ENCODE data around the gene ERVFRD-1. TPM values are rescaled to one million over a fixed set of nuclear protein-coding genes. Genes with fewer than 3 reads are reported as not detected.

Gene ERVFRD-1
- total RNA-seq, 1 donor from 2014 or later = not detected

GRCh38 chr6:11085758-11086435, 25.6 kb downstream of the ERVFRD-1 start:
- no peaks in the 10 kb centered on the region for H3K4me1 Mint-ChIP-seq
- H3K4me3 Mint-ChIP-seq = no peak overlapping the region
- no peak for TF ChIP-seq CTCF (conservative IDR thresholded peaks at IDR 0.05)
- DNase-seq (ENCODE audit: low read depth, low spot score) = no peak
- no peaks in the 10 kb centered on the region for H3K36me3 Mint-ChIP-seq (ENCODE audit: low read depth)
- no peaks in the 10 kb centered on the region for H3K9me3 Mint-ChIP-seq
- no peak overlapping the region for H3K27ac Mint-ChIP-seq (ENCODE audit: unreplicated experiment)
- H3K27me3 Mint-ChIP-seq (ENCODE audit: low read depth) = no peaks in the 10 kb centered on the region

GRCh38 chr6:11083956-11084355, 27.6 kb downstream of the ERVFRD-1 start:
- TF ChIP-seq CTCF (conservative IDR thresholded peaks at IDR 0.05) = no peak
- H3K36me3 Mint-ChIP-seq (ENCODE audit: low read depth) = no peaks in the 10 kb centered on the region
- H3K27me3 Mint-ChIP-seq (ENCODE audit: low read depth) = no peaks in the 10 kb centered on the region
- peaks cover 2% of the 10 kb centered on the region for H3K9me3 Mint-ChIP-seq
- no peak overlapping the region for H3K4me3 Mint-ChIP-seq
- no peak overlapping the region for H3K27ac Mint-ChIP-seq (ENCODE audit: unreplicated experiment)
- DNase-seq (ENCODE audit: low read depth, low spot score) = no peak
- no peaks in the 10 kb centered on the region for H3K4me1 Mint-ChIP-seq

- Mint-ChIP-seq H3K4me3 (no peak overlapping the region), H3K4me1 (no peaks in the 10 kb centered on the region), H3K27me3 (ENCODE audit: low read depth) (no peaks in the 10 kb centered on the region), H3K36me3 (ENCODE audit: low read depth) (no peaks in the 10 kb centered on the region), H3K27ac (ENCODE audit: unreplicated experiment) (no peak overlapping the region), H3K9me3 (peaks cover 2% of the 10 kb centered on the region)
- DNase-seq (ENCODE audit: low read depth, low spot score) = no peak
- no peak for TF ChIP-seq CTCF (conservative IDR thresholded peaks at IDR 0.05)
Observed at GRCh38 chr6:11083491-11083890, 28.0 kb downstream of the ERVFRD-1 start.

GRCh38 chr6:11080296-11080695, 31.2 kb downstream of the ERVFRD-1 start:
- Mint-ChIP-seq H3K36me3 (ENCODE audit: low read depth) (no peaks in the 10 kb centered on the region), H3K9me3 (peaks cover 2% of the 10 kb centered on the region), H3K4me1 (no peaks in the 10 kb centered on the region), H3K27ac (ENCODE audit: unreplicated experiment) (no peak overlapping the region), H3K4me3 (no peak overlapping the region), H3K27me3 (ENCODE audit: low read depth) (no peaks in the 10 kb centered on the region)
- TF ChIP-seq CTCF (conservative IDR thresholded peaks at IDR 0.05) = no peak
- DNase-seq (ENCODE audit: low read depth, low spot score) = no peak

GRCh38 chr6:11078266-11078665, 33.3 kb downstream of the ERVFRD-1 start:
- TF ChIP-seq CTCF (conservative IDR thresholded peaks at IDR 0.05) = no peak
- H3K36me3 Mint-ChIP-seq (ENCODE audit: low read depth) = no peaks in the 10 kb centered on the region
- no peak overlapping the region for H3K27ac Mint-ChIP-seq (ENCODE audit: unreplicated experiment)
- no peaks in the 10 kb centered on the region for H3K27me3 Mint-ChIP-seq (ENCODE audit: low read depth)
- H3K4me1 Mint-ChIP-seq = no peaks in the 10 kb centered on the region
- DNase-seq (ENCODE audit: low read depth, low spot score) = no peak
- no peak overlapping the region for H3K4me3 Mint-ChIP-seq
- peaks cover 2% of the 10 kb centered on the region for H3K9me3 Mint-ChIP-seq
